ENCODE measurements around the gene PCLO. TPM values are rescaled to one million over a fixed set of nuclear protein-coding genes. Genes with fewer than 3 reads are reported as not detected.
"Not testable (repeated sequence)": the region's sequence is repeated elsewhere in the genome, so short reads cannot be mapped to it uniquely, and the experiment has no call there.

PCLO gene
- total RNA-seq, 1 experiment from 2014 or later = 4.1 TPM

GRCh38 chr7:82906502-82906901 is 256.2 kb downstream of the PCLO start:
- BruUV-seq (replicated peaks) = no TSS peak
- no peaks in the 10 kb centered on the region for H3K9me3 ChIP-seq
- H3K36me3 Mint-ChIP-seq (ENCODE audit: insufficient read depth, unreplicated experiment) = no peaks in the 10 kb centered on the region
- ChIA-PET CTCF (no interaction called here), POLR2A (no interaction called here)
- TF ChIP-seq, protein P1, sequence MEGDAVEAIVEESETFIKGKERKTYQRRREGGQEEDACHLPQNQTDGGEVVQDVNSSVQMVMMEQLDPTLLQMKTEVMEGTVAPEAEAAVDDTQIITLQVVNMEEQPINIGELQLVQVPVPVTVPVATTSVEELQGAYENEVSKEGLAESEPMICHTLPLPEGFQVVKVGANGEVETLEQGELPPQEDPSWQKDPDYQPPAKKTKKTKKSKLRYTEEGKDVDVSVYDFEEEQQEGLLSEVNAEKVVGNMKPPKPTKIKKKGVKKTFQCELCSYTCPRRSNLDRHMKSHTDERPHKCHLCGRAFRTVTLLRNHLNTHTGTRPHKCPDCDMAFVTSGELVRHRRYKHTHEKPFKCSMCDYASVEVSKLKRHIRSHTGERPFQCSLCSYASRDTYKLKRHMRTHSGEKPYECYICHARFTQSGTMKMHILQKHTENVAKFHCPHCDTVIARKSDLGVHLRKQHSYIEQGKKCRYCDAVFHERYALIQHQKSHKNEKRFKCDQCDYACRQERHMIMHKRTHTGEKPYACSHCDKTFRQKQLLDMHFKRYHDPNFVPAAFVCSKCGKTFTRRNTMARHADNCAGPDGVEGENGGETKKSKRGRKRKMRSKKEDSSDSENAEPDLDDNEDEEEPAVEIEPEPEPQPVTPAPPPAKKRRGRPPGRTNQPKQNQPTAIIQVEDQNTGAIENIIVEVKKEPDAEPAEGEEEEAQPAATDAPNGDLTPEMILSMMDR (IDR thresholded peaks at IDR 0.05; ENCODE audit: insufficient read depth in 1 of 2, low read depth in 1 of 2, low read length in 1 of 2, severe bottlenecking in 1 of 2, unreplicated experiment in 1 of 2) = no peak
- no peaks in the 10 kb centered on the region for H3K36me3 ChIP-seq (ENCODE audit: control insufficient read depth, insufficient read depth, low read length)
- H3K4me3 Mint-ChIP-seq (ENCODE audit: unreplicated experiment) = no peak overlapping the region
- no peaks in the 10 kb centered on the region for H3K4me1 ChIP-seq
- intact Hi-C loops (cut with micrococcal nuclease; ENCODE audit: unreplicated experiment) = no loop called here
- no peaks in the 10 kb centered on the region for H3K27me3 ChIP-seq (replicated peaks; ENCODE audit: control insufficient read depth, insufficient read depth, low read length)
- no peak for DNase-seq
- no peak overlapping the region for H3K27ac Mint-ChIP-seq (ENCODE audit: unreplicated experiment)
- no peak overlapping the region for H3K4me3 ChIP-seq (ENCODE audit: low read depth, low read length)
- no peaks in the 10 kb centered on the region for H3K9me3 Mint-ChIP-seq (ENCODE audit: unreplicated experiment)
- H3K27me3 Mint-ChIP-seq (ENCODE audit: insufficient read depth, unreplicated experiment) = no peaks in the 10 kb centered on the region
- H3K4me1 Mint-ChIP-seq (ENCODE audit: low read depth, unreplicated experiment) = no peaks in the 10 kb centered on the region

DNA sequence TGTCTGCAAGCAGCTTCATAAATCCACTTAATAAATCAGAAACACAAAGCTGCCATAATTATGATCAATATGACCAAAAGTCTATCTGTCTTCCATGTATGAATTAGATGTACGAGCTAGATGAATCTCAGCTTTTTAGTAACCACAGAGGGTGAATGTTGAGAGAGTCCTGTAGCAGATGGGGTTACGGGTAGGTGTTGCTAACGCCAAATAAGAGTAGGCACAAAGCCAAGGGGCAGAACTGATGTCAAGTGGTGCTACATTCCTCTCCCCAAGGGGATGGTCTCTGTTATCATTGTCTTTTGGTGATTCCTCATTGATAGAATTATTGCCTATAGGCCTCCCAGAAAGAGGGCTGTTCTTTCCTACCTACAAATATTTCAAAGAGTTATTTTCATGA is 257.8 kb downstream of the PCLO start:
- Mint-ChIP-seq H3K4me1 (ENCODE audit: low read depth, unreplicated experiment) (no peaks in the 10 kb centered on the region), H3K36me3 (ENCODE audit: insufficient read depth, unreplicated experiment) (no peaks in the 10 kb centered on the region), H3K27me3 (ENCODE audit: insufficient read depth, unreplicated experiment) (no peaks in the 10 kb centered on the region), H3K27ac (ENCODE audit: unreplicated experiment) (no peak overlapping the region), H3K9me3 (ENCODE audit: unreplicated experiment) (no peaks in the 10 kb centered on the region), H3K4me3 (ENCODE audit: unreplicated experiment) (no peak overlapping the region)
- intact Hi-C loops (cut with micrococcal nuclease; ENCODE audit: unreplicated experiment) = no loop called here
- no peaks in the 10 kb centered on the region for H3K4me1 ChIP-seq
- ChIA-PET POLR2A (no interaction called here), CTCF (no interaction called here)
- no peak for DNase-seq
- H3K36me3 ChIP-seq (ENCODE audit: control insufficient read depth, insufficient read depth, low read length) = no peaks in the 10 kb centered on the region
- H3K27me3 ChIP-seq (replicated peaks; ENCODE audit: control insufficient read depth, insufficient read depth, low read length) = no peaks in the 10 kb centered on the region
- no peaks in the 10 kb centered on the region for H3K9me3 ChIP-seq
- BruUV-seq (replicated peaks) = no TSS peak
- H3K4me3 ChIP-seq (ENCODE audit: low read depth, low read length) = no peak overlapping the region
- TF ChIP-seq, protein P1 (IDR thresholded peaks at IDR 0.05; ENCODE audit: insufficient read depth in 1 of 2, low read depth in 1 of 2, low read length in 1 of 2, severe bottlenecking in 1 of 2, unreplicated experiment in 1 of 2) = no peak

DNA sequence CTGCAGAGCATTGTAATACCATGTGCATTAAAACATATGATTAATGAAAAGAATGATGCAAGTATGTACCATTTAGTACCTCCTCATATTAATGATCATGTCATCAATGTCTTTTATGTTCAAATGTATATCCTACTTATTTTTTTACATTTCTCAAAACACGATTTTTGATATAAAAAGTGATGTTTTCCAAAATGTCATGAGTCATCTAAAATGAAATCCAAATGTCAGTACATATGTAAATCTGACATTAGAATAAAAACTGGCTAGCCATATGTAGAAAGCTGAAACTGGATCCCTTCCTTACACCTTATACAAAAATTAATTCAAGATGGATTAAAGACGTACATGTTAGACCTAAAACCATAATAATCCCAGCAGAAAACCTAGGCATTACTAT is 261.6 kb downstream of the PCLO start:
- intact Hi-C loops (cut with micrococcal nuclease; ENCODE audit: unreplicated experiment); POLR2A ChIA-PET; H3K9me3 ChIP-seq; H3K4me3 ChIP-seq (ENCODE audit: low read depth, low read length); H3K4me1 ChIP-seq; H3K36me3 ChIP-seq (ENCODE audit: control insufficient read depth, insufficient read depth, low read length); H3K4me1 Mint-ChIP-seq (ENCODE audit: low read depth, unreplicated experiment); H3K4me3 Mint-ChIP-seq (ENCODE audit: unreplicated experiment); H3K36me3 Mint-ChIP-seq (ENCODE audit: insufficient read depth, unreplicated experiment); H3K9me3 Mint-ChIP-seq (ENCODE audit: unreplicated experiment); H3K27me3 ChIP-seq (replicated peaks; ENCODE audit: control insufficient read depth, insufficient read depth, low read length); BruUV-seq (replicated peaks); CTCF ChIA-PET; DNase-seq; H3K27ac Mint-ChIP-seq (ENCODE audit: unreplicated experiment); H3K27me3 Mint-ChIP-seq (ENCODE audit: insufficient read depth, unreplicated experiment): not testable (repeated sequence)

- H3K9me3 ChIP-seq = no peaks in the 10 kb centered on the region
- H3K4me3 ChIP-seq (ENCODE audit: low read depth, low read length) = no peak overlapping the region
- no TSS peak for BruUV-seq (replicated peaks)
- Mint-ChIP-seq H3K27ac (ENCODE audit: unreplicated experiment) (no peak overlapping the region), H3K9me3 (ENCODE audit: unreplicated experiment) (no peaks in the 10 kb centered on the region), H3K4me3 (ENCODE audit: unreplicated experiment) (no peak overlapping the region), H3K36me3 (ENCODE audit: insufficient read depth, unreplicated experiment) (no peaks in the 10 kb centered on the region), H3K4me1 (ENCODE audit: low read depth, unreplicated experiment) (no peaks in the 10 kb centered on the region), H3K27me3 (ENCODE audit: insufficient read depth, unreplicated experiment) (no peaks in the 10 kb centered on the region)
- no peaks in the 10 kb centered on the region for H3K4me1 ChIP-seq
- TF ChIP-seq, protein P1 (IDR thresholded peaks at IDR 0.05; ENCODE audit: insufficient read depth in 1 of 2, low read depth in 1 of 2, low read length in 1 of 2, severe bottlenecking in 1 of 2, unreplicated experiment in 1 of 2) = no peak
- CTCF ChIA-PET = no interaction called here
- DNase-seq = no peak
- POLR2A ChIA-PET = no interaction called here
- intact Hi-C loops (cut with micrococcal nuclease; ENCODE audit: unreplicated experiment) = no loop called here
- H3K27me3 ChIP-seq (replicated peaks; ENCODE audit: control insufficient read depth, insufficient read depth, low read length) = no peaks in the 10 kb centered on the region
- H3K36me3 ChIP-seq (ENCODE audit: control insufficient read depth, insufficient read depth, low read length) = no peaks in the 10 kb centered on the region
These were observed 265.2 kb downstream of the PCLO start for GRCh38 chr7:82897500-82897899.

DNA sequence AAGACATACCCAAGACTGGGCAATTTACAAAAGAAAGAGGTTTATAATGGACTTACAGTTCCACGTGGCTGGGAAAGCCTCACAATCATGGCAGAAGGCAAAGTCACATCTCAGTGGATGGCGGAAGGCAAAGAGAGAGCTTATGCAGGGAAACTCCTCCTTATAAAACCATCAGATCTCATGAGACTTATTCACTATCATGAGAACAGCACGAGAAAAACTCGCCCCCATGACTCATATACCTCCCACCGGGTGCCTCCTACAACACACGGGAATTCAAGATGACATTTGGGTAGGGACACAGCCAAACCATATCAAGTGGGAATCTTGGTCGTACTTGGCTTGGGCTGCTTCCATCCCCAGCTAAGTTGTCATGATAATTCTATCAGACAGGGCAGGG is 268.3 kb downstream of the PCLO start:
- H3K4me3 Mint-ChIP-seq (ENCODE audit: unreplicated experiment); H3K27me3 Mint-ChIP-seq (ENCODE audit: insufficient read depth, unreplicated experiment); H3K27me3 ChIP-seq (replicated peaks; ENCODE audit: control insufficient read depth, insufficient read depth, low read length); H3K9me3 Mint-ChIP-seq (ENCODE audit: unreplicated experiment); POLR2A ChIA-PET; DNase-seq; BruUV-seq (replicated peaks); H3K9me3 ChIP-seq; H3K27ac Mint-ChIP-seq (ENCODE audit: unreplicated experiment); H3K4me1 ChIP-seq; H3K4me3 ChIP-seq (ENCODE audit: low read depth, low read length); H3K36me3 Mint-ChIP-seq (ENCODE audit: insufficient read depth, unreplicated experiment); CTCF ChIA-PET; H3K36me3 ChIP-seq (ENCODE audit: control insufficient read depth, insufficient read depth, low read length); H3K4me1 Mint-ChIP-seq (ENCODE audit: low read depth, unreplicated experiment); intact Hi-C loops (cut with micrococcal nuclease; ENCODE audit: unreplicated experiment): not testable (repeated sequence)

Data from Caco-2 (cell line).